CD4-positive, CD25-positive, alpha-beta regulatory T cell (primary cell): ENCODE data around the gene HHIP. TPM values are rescaled to one million over a fixed set of nuclear protein-coding genes. Genes with fewer than 3 reads are reported as not detected.

Source experiments
- ATAC-seq, 2 donors: fragments of 150-1000 bp; cut with Tn5 transposase; one replicate each; pipeline ENCODE4 v1.10.0; 2021; ENCODE audit warnings: low read depth in 2 of 2, moderate number of reproducible peaks in 2 of 2, moderate library complexity in 1 of 2
- DNase-seq, 3 donors: peaks; one replicate each; pipeline versions ENCODE4 v3.0.0 to v3.0.0-alpha.2; 2012 to 2022; ENCODE audit warnings: mixed read lengths in 1 of 3
- H3K27ac ChIP-seq: one replicate; pipeline ENCODE4 v1.7.0; 2013; ENCODE audit warnings: mild to moderate bottlenecking, low read length; ENCODE audit not compliant: insufficient read depth, poor library complexity, severe bottlenecking
- H3K27me3 ChIP-seq: one replicate; pipeline ENCODE4 v1.7.0; 2013; ENCODE audit warnings: low read length; ENCODE audit not compliant: control insufficient read depth, insufficient read depth
- H3K36me3 ChIP-seq: one replicate; pipeline ENCODE4 v1.7.0; 2013; ENCODE audit warnings: mild to moderate bottlenecking, low read length, moderate library complexity; ENCODE audit not compliant: control insufficient read depth, insufficient read depth
- H3K4me1 ChIP-seq: 2 replicates; pipeline ENCODE4 v1.7.0; 2013; ENCODE audit warnings: mild to moderate bottlenecking, low read length; ENCODE audit not compliant: insufficient read depth, control insufficient read depth, poor library complexity, severe bottlenecking
- H3K4me3 ChIP-seq: one replicate; pipeline ENCODE4 v1.7.0; 2013; ENCODE audit warnings: low read depth, mild to moderate bottlenecking, low read length, moderate library complexity
- H3K9me3 ChIP-seq, 2 experiments: 1 replicate in 1 of 2; 2 replicates in 1 of 2; pipeline ENCODE4 v1.7.0; 2013; ENCODE audit warnings: low read length in 2 of 2, mild to moderate bottlenecking in 1 of 2, moderate library complexity in 1 of 2; ENCODE audit not compliant: control insufficient read depth in 2 of 2
- H3K27ac Mint-ChIP-seq, 3 donors: one replicate each; pipeline ENCODE4 v1.8.0; 2020 to 2022; ENCODE audit warnings: mild to moderate bottlenecking in 3 of 3, mixed read lengths in 3 of 3, moderate library complexity in 2 of 3
- H3K27me3 Mint-ChIP-seq: one replicate; pipeline ENCODE4 v1.8.0; 2022; ENCODE audit warnings: mild to moderate bottlenecking, mixed read lengths
- H3K36me3 Mint-ChIP-seq: one replicate; pipeline ENCODE4 v1.8.0; 2020; ENCODE audit warnings: mixed read lengths
- H3K4me1 Mint-ChIP-seq, 4 donors: one replicate each; pipeline ENCODE4 v1.8.0; 2020 to 2022; ENCODE audit warnings: mixed read lengths in 4 of 4, mild to moderate bottlenecking in 1 of 4
- H3K4me3 Mint-ChIP-seq, 4 donors: one replicate each; pipeline ENCODE4 v1.8.0; 2020 to 2022; ENCODE audit warnings: mild to moderate bottlenecking in 4 of 4, mixed read lengths in 4 of 4, moderate library complexity in 3 of 4
- H3K9me3 Mint-ChIP-seq, 7 donors: one replicate each; pipeline ENCODE4 v1.8.0; 2020 to 2022; ENCODE audit warnings: mixed read lengths in 7 of 7, mild to moderate bottlenecking in 3 of 7, moderate library complexity in 2 of 7
- polyA plus RNA-seq, 4 donors: library from polyadenylated mRNA; unstranded; fragments of 300-500 nt; fragmentation: Illumina TruSeq; gene quantifications; one replicate each; pipeline ENCODE4 v1.2.3, GENCODE V29; 2021
- total RNA-seq: library from RNA; stranded (reverse); gene quantifications from one replicate; pipeline ENCODE4 v1.2.3, GENCODE V29; 2022

HHIP gene
- total and polyA plus RNA-seq, 5 donors from 2014 or later: not detected

DNA sequence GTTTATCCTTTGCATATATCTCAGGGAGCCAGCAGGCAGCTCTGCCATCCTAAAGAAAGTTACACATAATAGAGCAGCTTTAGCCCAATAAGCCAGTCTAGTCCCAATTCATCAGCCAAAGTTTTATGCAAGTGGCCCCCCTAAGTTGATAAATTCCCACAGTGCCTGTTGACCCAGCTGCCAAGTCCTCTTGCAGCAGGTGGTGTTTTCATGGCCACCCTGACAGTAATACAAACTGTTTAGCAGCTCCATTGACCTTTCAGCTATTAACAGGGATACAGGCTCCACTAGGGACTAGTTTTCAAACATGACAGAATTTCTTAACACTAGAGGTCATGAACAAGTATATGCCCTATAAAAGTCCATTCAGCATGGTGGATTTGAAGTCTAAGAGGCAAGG lies 77.5 kb downstream of the HHIP start:
- H3K9me3 Mint-ChIP-seq: peaks cover 0 to 2% (median 0%) of the 10 kb centered on the region in 7 donors
- H3K4me1 Mint-ChIP-seq: no peaks in the 10 kb centered on the region
- no peak for ATAC-seq
- no peak overlapping the region for H3K27ac Mint-ChIP-seq
- H3K9me3 ChIP-seq: no peaks in the 10 kb centered on the region
- no peaks in the 10 kb centered on the region for H3K27me3 Mint-ChIP-seq
- no peaks in the 10 kb centered on the region for H3K36me3 ChIP-seq
- no peaks in the 10 kb centered on the region for H3K36me3 Mint-ChIP-seq
- DNase-seq: no peak
- peaks cover 2% of the 10 kb centered on the region for H3K27me3 ChIP-seq
- peak overlapping the region in 1 of 4 donors; percentile 30 for H3K4me3 Mint-ChIP-seq
- H3K4me3 ChIP-seq: no peak overlapping the region
- H3K4me1 ChIP-seq: no peaks in the 10 kb centered on the region
- no peak overlapping the region for H3K27ac ChIP-seq

DNA sequence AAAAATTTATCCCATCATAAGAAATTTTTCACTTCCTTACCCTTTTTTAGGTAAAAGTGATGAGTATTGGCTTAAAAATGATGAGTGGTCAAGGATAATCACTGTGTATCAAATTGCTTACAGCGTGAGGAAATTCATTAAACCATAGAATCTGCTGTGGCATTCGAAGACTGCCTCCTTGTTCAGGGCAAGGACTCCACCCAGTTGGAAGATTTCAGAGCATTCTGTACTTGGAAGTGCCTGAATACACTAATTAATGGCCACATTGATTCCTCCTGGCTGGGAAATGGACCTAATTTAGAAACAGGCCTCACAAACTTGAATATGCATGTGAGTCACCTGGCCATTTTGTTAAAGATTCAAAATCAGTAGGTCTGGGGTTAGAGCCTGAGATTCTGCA lies 83.2 kb downstream of the HHIP start:
- DNase-seq (no peak), ATAC-seq (no peak)
- H3K9me3 ChIP-seq: no peaks in the 10 kb centered on the region
- no peaks in the 10 kb centered on the region for H3K36me3 Mint-ChIP-seq
- peaks cover 2% of the 10 kb centered on the region for H3K27me3 ChIP-seq
- no peak overlapping the region for H3K27ac ChIP-seq
- H3K27me3 Mint-ChIP-seq: no peaks in the 10 kb centered on the region
- peaks cover 0 to 2% (median 0%) of the 10 kb centered on the region in 7 donors for H3K9me3 Mint-ChIP-seq
- H3K4me1 ChIP-seq: no peaks in the 10 kb centered on the region
- H3K4me3 Mint-ChIP-seq: no peak overlapping the region
- H3K36me3 ChIP-seq: no peaks in the 10 kb centered on the region
- H3K27ac Mint-ChIP-seq: no peak overlapping the region
- no peak overlapping the region for H3K4me3 ChIP-seq
- no peaks in the 10 kb centered on the region for H3K4me1 Mint-ChIP-seq

DNA sequence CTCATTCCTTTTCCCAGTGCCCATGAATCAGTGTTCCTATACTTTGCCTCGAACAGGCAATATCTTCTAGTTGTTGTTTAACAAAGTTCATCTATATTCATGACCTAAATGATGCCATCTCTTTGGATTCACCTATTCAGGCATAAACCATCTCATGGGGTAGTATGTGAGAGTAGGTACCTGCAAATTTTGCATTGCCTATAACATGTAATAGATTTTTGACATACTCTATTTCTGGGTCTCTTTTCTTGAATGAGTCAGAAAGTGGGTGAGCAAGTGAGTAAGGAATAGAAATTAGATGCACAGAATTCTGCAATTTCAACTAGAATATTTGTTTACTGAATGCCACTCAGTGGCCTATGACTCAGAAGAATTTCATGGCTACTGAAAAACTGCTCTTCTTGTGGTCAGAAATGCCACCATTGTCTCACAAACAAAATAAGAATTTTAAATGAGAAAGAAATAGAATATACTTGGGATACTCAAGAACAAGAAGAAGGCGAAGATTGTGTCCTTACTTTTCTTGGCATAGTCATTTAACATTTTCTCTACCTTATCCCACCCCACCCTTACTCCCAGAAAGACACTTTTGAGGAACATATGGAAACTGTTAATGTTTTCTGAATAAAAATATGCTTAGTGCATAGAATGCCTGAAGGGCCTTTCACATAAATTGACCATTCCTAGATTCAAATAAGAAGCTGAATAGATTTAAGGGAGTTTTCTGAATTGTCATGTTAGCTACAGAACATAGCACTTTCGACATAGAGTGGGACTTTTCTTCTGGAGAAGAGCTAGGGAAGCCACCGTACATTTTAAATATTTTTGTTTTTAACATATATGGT lies 86.8 kb downstream of the HHIP start:
- no peak for ATAC-seq
- Mint-ChIP-seq H3K4me3 (no peak overlapping the region), H3K4me1 (no peaks in the 10 kb centered on the region), H3K9me3 (peaks cover 0 to 3% (median 0%) of the 10 kb centered on the region in 7 donors), H3K36me3 (no peaks in the 10 kb centered on the region), H3K27me3 (no peaks in the 10 kb centered on the region), H3K27ac (no peak overlapping the region)
- Histone ChIP-seq H3K36me3 (no peaks in the 10 kb centered on the region), H3K27me3 (no peaks in the 10 kb centered on the region), H3K4me3 (no peak overlapping the region), H3K4me1 (no peaks in the 10 kb centered on the region), H3K9me3 (no peaks in the 10 kb centered on the region), H3K27ac (no peak overlapping the region)
- no peak for DNase-seq

DNA sequence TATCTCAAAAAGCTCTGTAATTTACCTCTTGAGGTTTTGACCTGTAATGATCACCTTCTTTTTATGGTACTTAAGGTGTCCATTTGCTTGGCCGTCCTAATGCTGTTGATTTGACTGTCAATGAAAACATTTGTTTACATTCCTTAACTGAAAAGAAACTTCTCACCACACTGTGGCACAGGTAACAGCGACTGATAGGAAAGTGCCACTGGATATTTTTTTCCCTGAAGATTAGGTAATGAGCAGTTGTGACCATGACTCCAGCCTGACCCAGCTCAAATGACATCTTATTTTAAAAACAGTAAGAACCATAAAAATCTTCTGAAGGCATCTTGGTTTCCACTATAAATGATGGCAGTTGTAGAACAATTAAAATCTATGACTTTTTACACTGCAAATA lies 87.6 kb downstream of the HHIP start:
- no peaks in the 10 kb centered on the region for H3K27me3 ChIP-seq
- Mint-ChIP-seq H3K4me3 (peak overlapping the region in 1 of 4 donors; percentile 15), H3K4me1 (no peaks in the 10 kb centered on the region), H3K9me3 (peaks cover 0 to 3% (median 0%) of the 10 kb centered on the region in 7 donors), H3K27ac (no peak overlapping the region), H3K27me3 (no peaks in the 10 kb centered on the region), H3K36me3 (no peaks in the 10 kb centered on the region)
- no peak overlapping the region for H3K4me3 ChIP-seq
- DNase-seq (no peak), ATAC-seq (no peak)
- no peaks in the 10 kb centered on the region for H3K9me3 ChIP-seq
- no peaks in the 10 kb centered on the region for H3K4me1 ChIP-seq
- no peak overlapping the region for H3K27ac ChIP-seq
- H3K36me3 ChIP-seq: no peaks in the 10 kb centered on the region

DNA sequence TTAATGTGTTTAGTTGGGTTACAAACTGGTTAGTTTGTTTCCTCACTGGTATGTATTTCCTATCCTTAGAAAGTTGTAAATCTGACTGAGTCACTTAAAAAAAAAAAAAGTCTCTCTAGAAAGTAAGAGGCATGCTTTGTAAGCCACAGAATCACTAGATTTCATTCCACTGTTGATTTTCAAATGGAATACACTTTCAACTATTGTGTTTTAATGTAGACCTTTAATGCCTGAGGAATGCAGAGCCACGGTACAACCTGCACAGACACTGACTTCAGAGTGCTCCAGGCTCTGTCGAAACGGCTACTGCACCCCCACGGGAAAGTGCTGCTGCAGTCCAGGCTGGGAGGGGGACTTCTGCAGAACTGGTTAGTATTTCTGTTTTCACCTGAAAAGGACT lies 88.6 kb downstream of the HHIP start:
- ATAC-seq (no peak), DNase-seq (no peak)
- no peak overlapping the region for H3K4me3 Mint-ChIP-seq
- Histone ChIP-seq H3K27me3 (no peaks in the 10 kb centered on the region), H3K36me3 (no peaks in the 10 kb centered on the region), H3K4me3 (no peak overlapping the region), H3K4me1 (no peaks in the 10 kb centered on the region), H3K27ac (no peak overlapping the region), H3K9me3 (no peaks in the 10 kb centered on the region)
- peaks cover 0 to 3% (median 0%) of the 10 kb centered on the region in 7 donors for H3K9me3 Mint-ChIP-seq
- H3K4me1 Mint-ChIP-seq: no peaks in the 10 kb centered on the region
- no peaks in the 10 kb centered on the region for H3K27me3 Mint-ChIP-seq
- no peak overlapping the region for H3K27ac Mint-ChIP-seq
- H3K36me3 Mint-ChIP-seq: no peaks in the 10 kb centered on the region

DNA sequence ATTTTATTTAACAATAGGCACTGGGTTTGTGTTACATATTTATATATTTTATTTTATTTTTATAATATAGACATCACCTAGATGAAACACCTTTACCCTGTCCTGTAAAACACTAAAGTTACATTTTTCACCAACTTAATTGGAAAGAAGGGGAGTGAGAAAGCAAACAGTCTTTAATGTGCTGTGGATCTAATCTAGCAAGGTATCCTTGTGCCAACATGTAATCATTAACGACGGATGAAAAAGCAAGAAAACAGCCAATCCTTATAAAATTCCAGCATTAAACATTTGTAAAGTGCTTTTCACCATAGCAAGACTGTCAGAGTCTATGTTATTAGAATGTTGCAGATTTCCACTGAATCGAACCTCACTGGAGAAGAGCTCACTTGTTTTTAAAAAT lies 92.7 kb downstream of the HHIP start:
- no peaks in the 10 kb centered on the region for H3K27me3 Mint-ChIP-seq
- Histone ChIP-seq H3K36me3 (no peaks in the 10 kb centered on the region), H3K27ac (no peak overlapping the region), H3K4me1 (no peaks in the 10 kb centered on the region), H3K4me3 (no peak overlapping the region), H3K27me3 (no peaks in the 10 kb centered on the region), H3K9me3 (no peaks in the 10 kb centered on the region)
- peaks cover 0 to 3% (median 0%) of the 10 kb centered on the region in 7 donors for H3K9me3 Mint-ChIP-seq
- no peaks in the 10 kb centered on the region for H3K4me1 Mint-ChIP-seq
- no peak for DNase-seq
- no peak overlapping the region for H3K27ac Mint-ChIP-seq
- H3K36me3 Mint-ChIP-seq: no peaks in the 10 kb centered on the region
- no peak for ATAC-seq
- H3K4me3 Mint-ChIP-seq: no peak overlapping the region

DNA sequence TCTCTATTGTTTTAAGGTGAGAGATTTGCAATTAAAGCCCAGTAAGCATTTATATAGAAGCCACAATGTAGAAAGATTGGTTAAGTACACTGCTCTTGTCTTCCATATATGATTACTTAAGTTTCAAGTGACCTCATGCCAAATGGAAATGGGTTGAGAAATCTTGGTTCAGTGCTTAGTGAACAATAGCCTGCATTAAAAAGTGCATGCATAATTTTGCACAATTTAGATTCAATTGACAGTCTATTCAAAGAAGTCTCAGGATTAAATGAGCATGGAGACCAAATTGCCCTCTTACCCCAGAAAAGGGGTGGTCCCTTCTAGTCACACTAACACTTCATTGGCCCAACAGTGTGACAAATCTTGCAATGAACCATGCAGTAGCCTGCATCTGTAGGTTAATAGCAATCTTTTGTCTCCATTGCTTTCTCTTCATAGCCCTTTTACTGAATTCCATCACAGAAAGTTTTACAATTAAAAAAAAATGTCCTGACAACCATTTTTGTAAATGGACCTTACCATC lies 93.6 kb downstream of the HHIP start:
- Histone ChIP-seq H3K4me1 (no peaks in the 10 kb centered on the region), H3K9me3 (no peaks in the 10 kb centered on the region), H3K27ac (no peak overlapping the region), H3K4me3 (no peak overlapping the region), H3K27me3 (no peaks in the 10 kb centered on the region), H3K36me3 (no peaks in the 10 kb centered on the region)
- DNase-seq (no peak), ATAC-seq (no peak)
- Mint-ChIP-seq H3K36me3 (no peaks in the 10 kb centered on the region), H3K4me1 (no peaks in the 10 kb centered on the region), H3K27me3 (no peaks in the 10 kb centered on the region), H3K9me3 (peaks cover 0 to 3% (median 0%) of the 10 kb centered on the region in 7 donors), H3K27ac (no peak overlapping the region), H3K4me3 (no peak overlapping the region)

DNA sequence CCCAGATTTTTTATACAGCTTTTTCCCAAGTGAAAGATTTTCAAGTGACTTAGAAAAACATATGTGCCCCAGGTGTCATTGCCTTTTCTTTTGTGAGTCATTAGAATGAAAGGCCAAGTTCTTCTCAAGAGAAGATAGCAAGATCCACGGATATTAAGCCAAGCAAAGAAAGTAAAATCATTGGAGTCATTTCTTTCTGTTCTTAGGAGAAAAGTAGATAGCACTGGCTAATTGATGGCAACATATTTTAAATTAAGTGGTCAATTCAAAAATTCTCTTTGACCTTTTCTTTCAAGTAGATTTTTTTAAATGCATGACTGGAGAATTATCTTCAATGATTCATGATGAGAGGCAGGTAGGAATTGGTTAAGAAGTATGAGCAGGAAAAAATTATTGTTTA lies 94.4 kb downstream of the HHIP start:
- no peaks in the 10 kb centered on the region for H3K36me3 Mint-ChIP-seq
- no peak overlapping the region for H3K4me3 Mint-ChIP-seq
- H3K9me3 Mint-ChIP-seq: peaks cover 0 to 3% (median 0%) of the 10 kb centered on the region in 7 donors

More for the DNA sequence above, 94.4 kb downstream of the HHIP start:
- no peaks in the 10 kb centered on the region for H3K27me3 Mint-ChIP-seq
- ATAC-seq (no peak), DNase-seq (no peak)
- Histone ChIP-seq H3K27ac (no peak overlapping the region), H3K27me3 (no peaks in the 10 kb centered on the region), H3K9me3 (no peaks in the 10 kb centered on the region), H3K4me1 (no peaks in the 10 kb centered on the region), H3K4me3 (no peak overlapping the region), H3K36me3 (no peaks in the 10 kb centered on the region)
- no peaks in the 10 kb centered on the region for H3K4me1 Mint-ChIP-seq
- no peak overlapping the region for H3K27ac Mint-ChIP-seq
